ENCODE measurements around the gene ANP32E. TPM values are rescaled to one million over a fixed set of nuclear protein-coding genes. Genes with fewer than 3 reads are reported as not detected.
"Not testable (repeated sequence)": the region's sequence is repeated elsewhere in the genome, so short reads cannot be mapped to it uniquely, and the experiment has no call there.

The ANP32E gene
- total RNA-seq, 3 donors from 2014 or later: 16.5 to 21.6 (median 18.6) TPM

DNA sequence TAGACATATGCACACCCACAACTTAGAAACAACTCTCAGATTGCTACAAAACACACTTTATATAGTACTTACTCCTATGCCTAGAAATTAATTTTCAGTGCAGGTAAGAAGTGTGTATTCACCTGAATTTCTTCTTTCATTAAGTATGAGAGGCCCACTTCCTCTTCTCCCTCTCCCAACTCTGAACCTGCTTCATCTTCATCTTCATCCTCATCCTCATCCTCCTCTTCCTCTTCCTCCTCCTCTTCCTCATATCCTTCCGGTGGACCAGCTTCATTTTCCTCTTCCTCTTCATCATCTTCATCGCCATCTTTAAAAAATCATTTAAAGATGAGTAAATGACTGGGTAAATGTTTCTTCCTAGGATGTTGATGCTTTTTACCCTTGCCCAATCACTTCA lies 9.4 kb downstream of the ANP32E start:
- Histone ChIP-seq H3K4me3 (no peak overlapping the region), H3K36me3 (no peaks in the 10 kb centered on the region), H3K27me3 (no peaks in the 10 kb centered on the region), H3K27ac (no peak overlapping the region), H3K9me3 (no peaks in the 10 kb centered on the region), H3K4me1 (no peaks in the 10 kb centered on the region)
- intact Hi-C loops (cut with DNase I; ENCODE audit: low total_unique reads): no loop called here
- no peak for TF ChIP-seq POLR2AphosphoS5 (IDR thresholded peaks at IDR 0.05)
- TF ChIP-seq, protein P1, sequence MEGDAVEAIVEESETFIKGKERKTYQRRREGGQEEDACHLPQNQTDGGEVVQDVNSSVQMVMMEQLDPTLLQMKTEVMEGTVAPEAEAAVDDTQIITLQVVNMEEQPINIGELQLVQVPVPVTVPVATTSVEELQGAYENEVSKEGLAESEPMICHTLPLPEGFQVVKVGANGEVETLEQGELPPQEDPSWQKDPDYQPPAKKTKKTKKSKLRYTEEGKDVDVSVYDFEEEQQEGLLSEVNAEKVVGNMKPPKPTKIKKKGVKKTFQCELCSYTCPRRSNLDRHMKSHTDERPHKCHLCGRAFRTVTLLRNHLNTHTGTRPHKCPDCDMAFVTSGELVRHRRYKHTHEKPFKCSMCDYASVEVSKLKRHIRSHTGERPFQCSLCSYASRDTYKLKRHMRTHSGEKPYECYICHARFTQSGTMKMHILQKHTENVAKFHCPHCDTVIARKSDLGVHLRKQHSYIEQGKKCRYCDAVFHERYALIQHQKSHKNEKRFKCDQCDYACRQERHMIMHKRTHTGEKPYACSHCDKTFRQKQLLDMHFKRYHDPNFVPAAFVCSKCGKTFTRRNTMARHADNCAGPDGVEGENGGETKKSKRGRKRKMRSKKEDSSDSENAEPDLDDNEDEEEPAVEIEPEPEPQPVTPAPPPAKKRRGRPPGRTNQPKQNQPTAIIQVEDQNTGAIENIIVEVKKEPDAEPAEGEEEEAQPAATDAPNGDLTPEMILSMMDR (IDR thresholded peaks at IDR 0.05): no peak
- no peak for TF ChIP-seq POLR2A (IDR thresholded peaks at IDR 0.05)
- DNase-seq (ENCODE audit: low spot score in 2 of 2): no peak

DNA sequence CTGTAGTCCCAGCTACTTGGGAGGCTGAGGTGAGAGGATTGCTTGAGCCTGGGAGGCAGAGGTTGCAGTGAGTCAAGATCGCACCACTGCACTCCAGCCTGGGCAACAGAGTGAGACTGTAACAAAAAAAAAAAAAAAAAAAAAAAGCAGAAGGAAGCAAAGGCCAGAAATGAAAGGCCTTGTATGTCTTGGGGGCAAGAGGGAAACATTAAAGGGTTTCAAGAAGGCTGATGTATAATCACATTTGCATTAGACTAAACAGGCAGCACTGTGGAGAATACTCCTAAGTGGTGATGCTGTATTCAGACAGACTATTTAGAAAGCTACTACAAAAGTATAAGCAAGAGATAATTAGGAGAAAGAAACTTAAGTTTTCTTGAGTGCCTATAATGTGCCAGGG lies 10.4 kb downstream of the ANP32E start:
- Histone ChIP-seq H3K4me1 (no peaks in the 10 kb centered on the region), H3K9me3 (no peaks in the 10 kb centered on the region), H3K27me3 (no peaks in the 10 kb centered on the region), H3K27ac (no peak overlapping the region), H3K4me3 (no peak overlapping the region), H3K36me3 (no peaks in the 10 kb centered on the region)
- TF ChIP-seq POLR2A (IDR thresholded peaks at IDR 0.05) (no peak), POLR2AphosphoS5 (IDR thresholded peaks at IDR 0.05) (no peak)
- TF ChIP-seq, protein P1 (IDR thresholded peaks at IDR 0.05): no peak
- intact Hi-C loops (cut with DNase I; ENCODE audit: low total_unique reads): no loop called here
- no peak for DNase-seq (ENCODE audit: low spot score in 2 of 2)

DNA sequence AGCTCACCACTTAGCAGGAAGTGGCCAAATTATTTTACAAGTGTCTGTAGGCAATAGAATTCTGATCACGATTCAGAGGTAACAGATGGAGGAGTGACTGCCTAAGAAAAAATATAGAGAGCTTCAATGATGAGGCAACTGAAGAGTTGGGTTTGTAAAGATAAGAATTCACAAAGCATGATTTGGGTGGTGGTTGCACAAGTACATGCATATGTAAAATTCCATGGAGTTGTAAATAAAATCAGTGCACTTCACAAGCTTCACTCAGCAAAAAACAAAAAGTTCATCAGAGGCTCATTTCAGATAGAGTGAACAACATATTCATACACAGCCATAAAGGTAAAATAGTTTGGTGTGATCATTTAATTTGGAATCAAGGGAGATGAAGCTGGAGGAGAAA lies 10.9 kb downstream of the ANP32E start:
- no peak for DNase-seq (ENCODE audit: low spot score in 2 of 2)
- no peaks in the 10 kb centered on the region for H3K36me3 ChIP-seq
- TF ChIP-seq POLR2AphosphoS5 (IDR thresholded peaks at IDR 0.05) (no peak), POLR2A (IDR thresholded peaks at IDR 0.05) (no peak)
- TF ChIP-seq, protein P1 (IDR thresholded peaks at IDR 0.05): no peak

DNA sequence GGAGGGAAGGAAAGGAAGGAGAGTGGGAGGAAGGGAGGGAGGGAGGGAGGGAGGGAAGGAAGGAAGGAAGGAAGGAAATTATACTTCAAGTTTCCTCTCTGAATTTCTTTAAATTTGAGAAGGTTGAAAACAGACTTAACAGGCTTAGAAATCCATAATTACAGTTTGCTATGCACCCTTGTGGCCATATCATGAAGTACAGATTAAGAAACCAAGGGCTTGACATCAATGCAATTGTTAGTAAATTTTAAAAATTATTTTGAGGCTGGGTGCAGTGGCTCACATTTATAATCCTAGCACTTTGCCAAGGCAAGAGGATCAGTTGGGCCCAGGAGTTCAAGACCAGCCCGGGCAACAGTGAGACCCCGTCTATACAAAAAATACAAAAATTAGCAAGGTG lies 14.4 kb downstream of the ANP32E start:
- no peak overlapping the region for H3K4me3 ChIP-seq
- intact Hi-C loops (cut with DNase I; ENCODE audit: low total_unique reads): no loop called here
- no peak overlapping the region for H3K27ac ChIP-seq
- no peaks in the 10 kb centered on the region for H3K27me3 ChIP-seq
- H3K36me3 ChIP-seq: no peaks in the 10 kb centered on the region
- DNase-seq (ENCODE audit: low spot score in 2 of 2): no peak
- no peaks in the 10 kb centered on the region for H3K9me3 ChIP-seq
- TF ChIP-seq, protein P1 (IDR thresholded peaks at IDR 0.05): peak in 1 of 3 donors; percentile 15
- no peak for TF ChIP-seq POLR2A (IDR thresholded peaks at IDR 0.05)
- no peaks in the 10 kb centered on the region for H3K4me1 ChIP-seq

More for the DNA sequence above, 10.9 kb downstream of the ANP32E start:
- H3K27me3 ChIP-seq: no peaks in the 10 kb centered on the region
- no peaks in the 10 kb centered on the region for H3K4me1 ChIP-seq
- H3K27ac ChIP-seq: no peak overlapping the region
- H3K4me3 ChIP-seq: no peak overlapping the region
- intact Hi-C loops (cut with DNase I; ENCODE audit: low total_unique reads): no loop called here
- no peaks in the 10 kb centered on the region for H3K9me3 ChIP-seq

DNA sequence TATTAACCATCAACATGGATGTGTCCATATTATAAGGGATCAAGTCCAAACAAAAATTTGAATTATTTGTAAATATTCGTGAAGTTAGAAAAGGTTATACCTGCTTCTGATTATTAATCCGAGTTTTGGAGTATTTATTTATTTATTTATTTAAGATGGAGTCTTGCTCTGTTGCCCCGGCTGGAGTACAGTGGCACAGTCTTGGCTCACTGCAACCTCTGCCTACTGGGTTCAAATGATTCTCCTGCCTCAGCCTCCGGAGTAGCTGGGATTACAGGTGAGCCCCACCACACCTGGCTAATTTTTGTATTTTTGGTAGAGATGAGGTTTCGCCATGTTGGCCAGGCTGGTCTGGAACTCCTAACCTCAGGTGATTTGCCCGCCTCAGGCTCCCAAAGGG lies 20.1 kb downstream of the ANP32E start:
- H3K9me3 ChIP-seq; H3K4me1 ChIP-seq; H3K36me3 ChIP-seq; H3K27ac ChIP-seq; H3K4me3 ChIP-seq; H3K27me3 ChIP-seq; DNase-seq (ENCODE audit: low spot score in 2 of 2); intact Hi-C loops (cut with DNase I; ENCODE audit: low total_unique reads): not testable (repeated sequence)

DNA sequence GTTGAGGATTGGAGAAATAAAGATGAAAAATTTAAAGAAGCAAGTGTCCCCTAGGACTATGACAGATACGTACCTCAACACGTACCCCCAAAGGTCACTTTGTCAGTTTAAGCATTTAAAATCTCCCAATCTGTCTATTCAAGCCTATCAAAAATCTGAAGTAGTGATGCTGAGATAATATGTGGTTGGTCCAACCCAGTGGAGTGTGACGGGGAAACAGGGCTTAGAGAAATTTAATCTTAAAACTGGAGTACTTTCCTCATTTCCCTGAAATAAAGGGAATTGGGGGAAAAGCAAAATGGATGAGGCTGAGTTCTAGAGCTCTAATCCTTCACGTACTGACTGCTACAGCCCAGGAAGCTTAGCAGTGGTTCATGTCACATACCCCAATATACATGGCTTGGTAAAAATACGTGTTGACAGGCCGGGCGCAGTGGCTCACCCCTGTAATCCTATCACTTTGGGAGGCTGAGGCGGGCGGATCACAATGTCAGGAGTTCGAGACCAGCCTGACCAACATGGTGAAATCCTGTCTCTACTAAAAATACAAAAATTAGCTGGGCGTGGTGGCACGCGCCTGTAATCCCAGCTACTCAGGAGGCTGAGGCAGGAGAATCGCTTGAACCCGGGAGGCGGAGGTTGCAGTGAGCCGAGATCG lies 21.7 kb downstream of the ANP32E start:
- H3K4me1 ChIP-seq; H3K9me3 ChIP-seq; intact Hi-C loops (cut with DNase I; ENCODE audit: low total_unique reads); H3K27me3 ChIP-seq; H3K36me3 ChIP-seq; DNase-seq (ENCODE audit: low spot score in 2 of 2): not testable (repeated sequence)
- peak overlapping the region; percentile 71 to 74 for H3K27ac ChIP-seq
- peak overlapping the region; percentile 36 to 65 (median 52) for H3K4me3 ChIP-seq
